H1 (cell line): ENCODE measurements around the gene SLC2A11. TPM values are rescaled to one million over a fixed set of nuclear protein-coding genes. Genes with fewer than 3 reads are reported as not detected.

Experiments
- CTCF ChIA-PET: fragments of 300-600 bp; sonication (Branson Sonifier 250); formaldehyde crosslinking; loops from one replicate; lab custom pipeline; 2021; ENCODE audit not compliant: partially characterized antibody; lab: Charles Lee
- POLR2A ChIA-PET: fragments of 300-600 bp; sonication (Branson Sonifier 250); formaldehyde crosslinking; loops from one replicate; lab custom pipeline; 2021; ENCODE audit warnings: inconsistent platforms; ENCODE audit not compliant: partially characterized antibody; lab: Charles Lee
- DNase-seq, 2 experiments: peaks; one replicate each; pipeline versions ENCODE4 v3.0.0 to v3.0.0-alpha.2; 2010 to 2022; ENCODE audit warnings: low spot score in 2 of 2, low read depth in 1 of 2, mixed read lengths in 1 of 2
- FAIRE-seq: peaks from 2 replicates; lab custom pipeline; 2011; peaks lifted over from hg19 to GRCh38; lab: Jason Lieb, UNC
- H2AFZ ChIP-seq: 2 replicates; pipeline ENCODE4 v1.8.1; 2012; ENCODE audit warnings: low read length, inconsistent platforms
- H2AK5ac ChIP-seq: 2 replicates; pipeline ENCODE4 v1.6.1; 2013; ENCODE audit warnings: low read depth, low read length
- H2BK120ac ChIP-seq: replicated peaks from 2 replicates; pipeline ENCODE3; 2013; ENCODE audit warnings: low read depth, low read length, inconsistent platforms
- H2BK12ac ChIP-seq: 2 replicates; pipeline ENCODE4 v1.6.1; 2013; ENCODE audit warnings: low read depth, low read length
- H2BK15ac ChIP-seq: 2 replicates; pipeline ENCODE4 v1.6.1; 2013; ENCODE audit warnings: low read length
- H2BK20ac ChIP-seq: 2 replicates; pipeline ENCODE4 v1.6.1; 2013; ENCODE audit warnings: low read length
- H2BK5ac ChIP-seq: 2 replicates; pipeline ENCODE4 v1.6.1; 2013; ENCODE audit warnings: low read depth, low read length
- H3K14ac ChIP-seq: 2 replicates; pipeline ENCODE4 v1.6.1; 2013; ENCODE audit warnings: inconsistent platforms; ENCODE audit not compliant: insufficient read length
- H3K18ac ChIP-seq: 2 replicates; pipeline ENCODE4 v1.6.1; 2013; ENCODE audit warnings: low read length; ENCODE audit errors: extremely low read depth
- H3K23ac ChIP-seq: 2 replicates; pipeline ENCODE4 v1.6.1; 2013; ENCODE audit warnings: inconsistent platforms; ENCODE audit not compliant: insufficient read length
- H3K23me2 ChIP-seq: 2 replicates; pipeline ENCODE4 v1.6.1; 2013; ENCODE audit warnings: low read depth, low read length
- H3K27ac ChIP-seq: 2 replicates; pipeline ENCODE4 v1.6.1; 2011; ENCODE audit warnings: low read depth, low read length, inconsistent platforms
- H3K27me3 ChIP-seq, 4 experiments: replicated peaks in 1 of 4; 1 replicate in 1 of 4; 2 replicates in 3 of 4; pipeline versions ENCODE4 v1.6.1 to v1.8.1; 2011 to 2013; ENCODE audit warnings: low read length in 3 of 4, mild to moderate bottlenecking in 3 of 4, inconsistent platforms in 2 of 4, mixed read lengths in 2 of 4, moderate library complexity in 1 of 4; ENCODE audit not compliant: control insufficient read depth in 3 of 4, insufficient read depth in 3 of 4; ENCODE audit errors: extremely low read depth in 1 of 4
- H3K36me3 ChIP-seq, 4 experiments: 2 replicates each; pipeline versions ENCODE4 v1.6.1 to v1.8.1; 2011 to 2013; ENCODE audit warnings: mild to moderate bottlenecking in 4 of 4, low read length in 3 of 4, moderate library complexity in 2 of 4, control low read depth in 1 of 4, inconsistent platforms in 1 of 4; ENCODE audit not compliant: insufficient read depth in 4 of 4, control insufficient read depth in 2 of 4
- H3K4ac ChIP-seq: replicated peaks from 2 replicates; pipeline ENCODE3; 2013; ENCODE audit warnings: low read length, low read depth, mixed read lengths, inconsistent platforms; ENCODE audit not compliant: insufficient read length
- H3K4me1 ChIP-seq, 4 experiments: replicated peaks in 1 of 4; 1 replicate in 1 of 4; 2 replicates in 3 of 4; pipeline versions ENCODE4 v1.6.1 to v1.8.1; 2011 to 2013; ENCODE audit warnings: low read length in 3 of 4, inconsistent platforms in 2 of 4, mixed read lengths in 1 of 4; ENCODE audit not compliant: insufficient read depth in 4 of 4, control insufficient read depth in 3 of 4
- H3K4me2 ChIP-seq, 2 experiments: 2 replicates each; pipeline versions ENCODE4 v1.6.1 to v1.8.1; 2011 to 2013; ENCODE audit warnings: low read depth in 2 of 2, low read length in 2 of 2, control low read depth in 1 of 2, inconsistent platforms in 1 of 2, mild to moderate bottlenecking in 1 of 2; ENCODE audit not compliant: insufficient read depth in 1 of 2
- H3K4me3 ChIP-seq, 4 experiments: fragments of 200-600, 300-600 bp in 1 of 4; sonication (generic), shearing (Covaris generic), sonication (Bioruptor Twin) in 1 of 4; 2 replicates each; pipeline versions ENCODE4 v1.5.1 to v1.8.1; 2011 to 2016; ENCODE audit warnings: low read length in 4 of 4, low read depth in 3 of 4, control low read depth in 2 of 4, inconsistent platforms in 2 of 4, mild to moderate bottlenecking in 2 of 4, mixed read lengths in 1 of 4, moderate library complexity in 1 of 4; ENCODE audit not compliant: insufficient read depth in 2 of 4; ENCODE audit errors: extremely low read depth in 1 of 4
- H3K56ac ChIP-seq: replicated peaks from 2 replicates; pipeline ENCODE3; 2013; ENCODE audit warnings: low read depth, mild to moderate bottlenecking, mixed read lengths, low read length, inconsistent platforms; ENCODE audit not compliant: insufficient read length
- H3K79me1 ChIP-seq: 2 replicates; pipeline ENCODE4 v1.6.1; 2013; ENCODE audit warnings: low read depth, low read length, control low read depth
- H3K79me2 ChIP-seq, 2 experiments: 2 replicates each; pipeline versions ENCODE4 v1.6.1 to v1.8.1; 2012 to 2013; ENCODE audit warnings: low read length in 2 of 2, mild to moderate bottlenecking in 2 of 2, inconsistent platforms in 1 of 2; ENCODE audit not compliant: insufficient read depth in 2 of 2, control insufficient read depth in 1 of 2
- H3K9ac ChIP-seq, 4 experiments: replicated peaks in 1 of 4; 1 replicate in 1 of 4; 2 replicates in 3 of 4; pipeline versions ENCODE4 v1.6.1 to v1.8.1; 2011 to 2013; ENCODE audit warnings: low read depth in 3 of 4, low read length in 3 of 4, control low read depth in 2 of 4, mild to moderate bottlenecking in 2 of 4, moderate library complexity in 2 of 4, inconsistent platforms in 1 of 4; ENCODE audit errors: extremely low read depth in 1 of 4
- H3K9me3 ChIP-seq, 2 experiments: 2 replicates each; pipeline versions ENCODE4 v1.6.1 to v1.8.1; 2012 to 2013; ENCODE audit warnings: mild to moderate bottlenecking in 2 of 2, moderate library complexity in 2 of 2, control low read depth in 1 of 2, inconsistent platforms in 1 of 2, low read depth in 1 of 2, low read length in 1 of 2, mixed read lengths in 1 of 2; ENCODE audit not compliant: insufficient read depth in 2 of 2
- H4K20me1 ChIP-seq, 2 experiments: replicated peaks in 1 of 2; 2 replicates each; pipeline versions ENCODE3 to v1.8.1; 2011 to 2013; ENCODE audit warnings: inconsistent platforms in 2 of 2, low read length in 2 of 2, mild to moderate bottlenecking in 1 of 2; ENCODE audit not compliant: insufficient read depth in 2 of 2, control insufficient read depth in 1 of 2
- H4K5ac ChIP-seq: 2 replicates; pipeline ENCODE4 v1.6.1; 2013; ENCODE audit warnings: low read length, low read depth, mixed read lengths, inconsistent platforms; ENCODE audit not compliant: insufficient read length
- H4K8ac ChIP-seq: 2 replicates; pipeline ENCODE4 v1.8.0; 2013; ENCODE audit warnings: mild to moderate bottlenecking, moderate library complexity, low read length, inconsistent platforms; ENCODE audit not compliant: insufficient read depth; ENCODE audit errors: extremely low read depth
- H4K91ac ChIP-seq: replicated peaks from 2 replicates; pipeline ENCODE3; 2013; ENCODE audit warnings: low read length, mixed read lengths, inconsistent platforms; ENCODE audit not compliant: insufficient read length
- ASH2L ChIP-seq: fragments of 200-600, 300-600 bp; sonication (generic); IDR thresholded peaks from one replicate; pipeline ENCODE4 v1.7.1; 2017; ENCODE audit warnings: low read length
- BCL11A ChIP-seq, 2 experiments: IDR thresholded peaks; one replicate each; pipeline ENCODE4 v1.6.1; 2011; ENCODE audit warnings: low read depth in 2 of 2, low read length in 2 of 2, mild to moderate bottlenecking in 2 of 2
- CBX8 ChIP-seq: fragments of 300-800, 300-1000 bp; sonication (generic); IDR thresholded peaks from 2 replicates; pipeline ENCODE4 v1.7.1; 2016; ENCODE audit warnings: low read depth, low read length, borderline replicate concordance
- CHD1 ChIP-seq: IDR thresholded peaks from 2 replicates; pipeline ENCODE4 v1.6.1; 2012; ENCODE audit warnings: low read depth, low read length, improper control_type of control experiment
- EP300 ChIP-seq, 2 experiments: IDR thresholded peaks; 1 replicate in 1 of 2; 2 replicates in 1 of 2; pipeline ENCODE4 v1.6.1; 2011 to 2012; ENCODE audit warnings: low read depth in 2 of 2, low read length in 2 of 2, mild to moderate bottlenecking in 2 of 2, borderline replicate concordance in 1 of 2, inconsistent platforms in 1 of 2, moderate library complexity in 1 of 2
- GABPA ChIP-seq: IDR thresholded peaks from 2 replicates; pipeline ENCODE4 v1.6.1; 2011; ENCODE audit warnings: mild to moderate bottlenecking, low read length, moderate library complexity, borderline replicate concordance; ENCODE audit not compliant: insufficient read depth
- HDAC2 ChIP-seq, 2 experiments: fragments of 300-600 bp in 1 of 2; sonication (generic) in 1 of 2; IDR thresholded peaks; 2 replicates each; pipeline ENCODE4 v1.6.1; 2011 to 2012; ENCODE audit warnings: low read depth in 2 of 2, low read length in 2 of 2, mild to moderate bottlenecking in 2 of 2, moderate library complexity in 2 of 2, borderline replicate concordance in 1 of 2, inconsistent platforms in 1 of 2
- JUN ChIP-seq: IDR thresholded peaks from 2 replicates; pipeline ENCODE4 v1.6.1; 2011; ENCODE audit warnings: low read depth, mild to moderate bottlenecking, improper control_type of control experiment, low read length
- KDM1A ChIP-seq: fragments of 200-600, 300-600 bp; sonication (generic); IDR thresholded peaks from 2 replicates; pipeline ENCODE4 v1.7.1; 2016; ENCODE audit warnings: mild to moderate bottlenecking, low read length, borderline replicate concordance
- NRF1 ChIP-seq: IDR thresholded peaks from 2 replicates; pipeline ENCODE4 v1.6.1; 2011; ENCODE audit warnings: mild to moderate bottlenecking, low read depth, low read length, improper control_type of control experiment
- POU5F1 ChIP-seq: IDR thresholded peaks from 2 replicates; pipeline ENCODE4 v1.6.1; 2011; ENCODE audit warnings: low read depth, mild to moderate bottlenecking, low read length, moderate library complexity
- SIN3A ChIP-seq, 2 experiments: IDR thresholded peaks in 1 of 2; conservative IDR thresholded peaks in 1 of 2; 2 replicates each; pipeline ENCODE4 v1.6.1; 2011 to 2012; ENCODE audit warnings: low read length in 2 of 2, improper control_type of control experiment in 1 of 2, low read depth in 1 of 2, mild to moderate bottlenecking in 1 of 2
- SUZ12 ChIP-seq: fragments of 200-600 bp; sonication (generic); IDR thresholded peaks from 2 replicates; pipeline ENCODE4 v1.6.1; 2012; ENCODE audit warnings: mild to moderate bottlenecking, inconsistent platforms, low read length, moderate library complexity, mixed read lengths
- TEAD4 ChIP-seq: IDR thresholded peaks from 2 replicates; pipeline ENCODE4 v1.6.1; 2012; ENCODE audit warnings: low read depth, low read length, inconsistent platforms, mixed read lengths
- WGBS, 2 experiments: shearing (Covaris generic) in 1 of 2; methylation state at CpG; one replicate each; pipeline versions ENCODE4 v1.1.6 to v1.1.7; 2013 to 2015; ENCODE audit warnings: low lambda C conversion rate in 2 of 2, mixed read lengths in 2 of 2, inconsistent platforms in 1 of 2, low coverage in 1 of 2, missing lambda C conversion rate in 1 of 2; ENCODE audit not compliant: insufficient replicate concordance in 2 of 2, insufficient coverage in 1 of 2, insufficient read length in 1 of 2; ENCODE audit errors: extremely low coverage in 1 of 2, missing lambda C conversion rate in 1 of 2; 5-methylcytosine and 5-hydroxymethylcytosine counted together
- polyA plus RNA-seq, 7 experiments: library from polyadenylated mRNA; depleted of rRNA in 3 of 7; stranded (reverse) in 5 of 7; unstranded in 2 of 7; fragments of >200 nt in 5 of 7; fragments of 200-250 nt in 2 of 7; gene quantifications; 1 replicate in 5 of 7; 2 replicates in 1 of 7; 4 replicates in 1 of 7; pipeline versions ENCODE4 v1.2.1 to v1.2.3, GENCODE V29; 2011 to 2013; ENCODE audit warnings: missing spikeins in 2 of 7, mixed read lengths in 2 of 7
- total RNA-seq: library from RNA; stranded (reverse); fragmentation: NEBNext Ultra II Directional; extraction: Animal tissue kit (Norgen Biotek cat#: 25700); gene quantifications from 2 replicates; pipeline ENCODE4 v1.2.1, GENCODE V29; 2021

SLC2A11 gene
- total and polyA plus RNA-seq, 2 of the 8 experiments (the other 6 are each of a cell fraction or from before 2014, with no cell fraction given): 10.7 to 12.5 TPM

- WGBS, 2 experiments: 89% methylated on average over 4 of the region's 4 CpGs; no CpG with 5 or more reads in 1 of the 2 experiments
- Histone ChIP-seq H4K20me1 (no peaks in the 10 kb centered on the region), H2AK5ac (no peak overlapping the region), H3K4me2 (no peak overlapping the region), H3K23me2 (no peaks in the 10 kb centered on the region), H2AFZ (no peak overlapping the region), H3K79me1 (no peaks in the 10 kb centered on the region), H3K27me3 (no peaks in the 10 kb centered on the region), H4K91ac (no peak overlapping the region), H3K27ac (no peak overlapping the region), H3K36me3 (peaks cover 0 to 2% (median under 1%) of the 10 kb centered on the region in 4 experiments; a peak in 4 of 8 replicates), H4K5ac (no peak overlapping the region), H3K4me1 (no peaks in the 10 kb centered on the region), H3K9me3 (no peaks in the 10 kb centered on the region), H2BK12ac (no peak overlapping the region), H3K9ac (no peak overlapping the region), H2BK15ac (no peak overlapping the region), H3K23ac (no peak overlapping the region), H3K79me2 (no peaks in the 10 kb centered on the region), H3K56ac (no peak overlapping the region), H2BK20ac (no peak overlapping the region), H3K14ac (no peak overlapping the region), H2BK5ac (no peak overlapping the region), H3K4ac (no peak overlapping the region), H3K4me3 (no peak overlapping the region), H2BK120ac (no peak overlapping the region), H4K8ac (no peak overlapping the region), H3K18ac (no peak overlapping the region)
- CTCF ChIA-PET: interaction anchor here (2.0 kb wide), 1 partner anchor 14 kb away, joined by 6 read pairs; no protein-coding TSS in a partner anchor
- POLR2A ChIA-PET: interaction anchor here (1.5 to 3.5 kb wide), 3 partner anchors 18 to 19 kb away, joined by 3 to 11 read pairs (median 3); partner anchors contain the start of genes MIF and SLC2A11
- no peak for DNase-seq
- no peak for FAIRE-seq
- TF ChIP-seq JUN: no peak
- TF ChIP-seq SUZ12: no peak
- TF ChIP-seq GABPA: no peak
- TF ChIP-seq NRF1: no peak
- TF ChIP-seq SIN3A (conservative IDR thresholded peaks at IDR 0.05 in 1 of 2, IDR thresholded peaks at IDR 0.05 in 1 of 2; ENCODE audit: low read depth in 1 of 2, low read length in 2 of 2): no peak
- no peak for TF ChIP-seq TEAD4
- no peak for TF ChIP-seq ASH2L
- no peak for TF ChIP-seq CBX8
- no peak for TF ChIP-seq KDM1A
- TF ChIP-seq EP300 (IDR thresholded peaks at IDR 0.05; ENCODE audit: borderline replicate concordance in 1 of 2, low read depth in 2 of 2, low read length in 2 of 2): no peak
- TF ChIP-seq HDAC2 (IDR thresholded peaks at IDR 0.05; ENCODE audit: borderline replicate concordance in 1 of 2, low read depth in 2 of 2, low read length in 2 of 2): no peak
- TF ChIP-seq BCL11A (IDR thresholded peaks at IDR 0.05; ENCODE audit: low read depth in 2 of 2, low read length in 2 of 2): no peak
- TF ChIP-seq POU5F1: no peak
- TF ChIP-seq CHD1: no peak
Observed at GRCh38 chr22:23874871-23875270, 17.2 kb downstream of the SLC2A11 start.
